ENCODE measurements around the gene PDLIM4.

GRCh38 chr5:132315529-132316067, 58.1 kb downstream of the PDLIM4 start:
- TF ChIP-seq CTCF (IDR thresholded peaks at IDR 0.05) (no peak), POLR2A (IDR thresholded peaks at IDR 0.05) (no peak)

Data from heart left ventricle (tissue), 13 donors.